NB4 (cell line): ENCODE results near the gene PCSK2.

Experiments used
- DNase-seq: peaks from one replicate; pipeline ENCODE4 v3.0.0; 2010; ENCODE audit warnings: low read depth
- H3K4me3 ChIP-seq: one replicate; pipeline ENCODE4 v1.5.1; 2011; ENCODE audit warnings: mild to moderate bottlenecking, low read depth, low read length, moderate library complexity
- CTCF ChIP-seq: IDR thresholded peaks from one replicate; pipeline ENCODE4 v1.5.1; 2012; ENCODE audit warnings: low read depth, low read length
- MAX ChIP-seq: IDR thresholded peaks from 2 replicates; pipeline ENCODE4 v1.6.1; 2011; ENCODE audit warnings: low read depth, low read length
- MYC ChIP-seq: IDR thresholded peaks from 2 replicates; pipeline ENCODE4 v1.6.1; 2011; ENCODE audit warnings: low read depth, low read length
- POLR2A ChIP-seq: IDR thresholded peaks from 2 replicates; pipeline ENCODE4 v1.6.1; 2011; ENCODE audit warnings: mild to moderate bottlenecking; ENCODE audit not compliant: insufficient read length; ENCODE audit errors: extremely low read depth

Gene PCSK2

GRCh38 chr20:17504066-17504897 is 277.4 kb downstream of the PCSK2 start:
- DNase-seq = no peak
- TF ChIP-seq POLR2A (no peak), MYC (no peak), CTCF (no peak), MAX (no peak)
- peak overlapping the region; percentile 62 for H3K4me3 ChIP-seq

GRCh38 chr20:17504898-17505635 is 278.2 kb downstream of the PCSK2 start:
- peak; percentile 26 for TF ChIP-seq CTCF
- TF ChIP-seq MYC = peak; percentile 69; the same call in 1 of the 2 replicates
- peak; percentile 85 for TF ChIP-seq MAX
- TF ChIP-seq POLR2A = peak; percentile 22
- peak overlapping the region; percentile 62 for H3K4me3 ChIP-seq
- DNase-seq = peak; percentile 86

GRCh38 chr20:17505636-17506517 is 279.0 kb downstream of the PCSK2 start:
- TF ChIP-seq POLR2A (no peak), CTCF (no peak), MAX (no peak), MYC (no peak)
- no peak overlapping the region for H3K4me3 ChIP-seq
- DNase-seq = peak; percentile 69

GRCh38 chr20:17507032-17507431 is 280.2 kb downstream of the PCSK2 start:
- TF ChIP-seq CTCF = no peak
- no peak for TF ChIP-seq MYC
- no peak for TF ChIP-seq MAX
- no peak for TF ChIP-seq POLR2A
- DNase-seq = no peak
- no peak overlapping the region for H3K4me3 ChIP-seq

- DNase-seq = no peak
- no peak for TF ChIP-seq CTCF
- no peak overlapping the region for H3K4me3 ChIP-seq
These were observed 280.7 kb downstream of the PCSK2 start for GRCh38 chr20:17507531-17507930.
